Dendritic cell treated with granulocyte-macrophage colony-stimulating factor and Interleukin-4, amounts not matched to agents 40 ng/mL and 50 ng/mL, for 4 days (primary cell): ENCODE results near the gene SPIB.

ENCODE experiments used
- H3K27ac Mint-ChIP-seq: one replicate; pipeline ENCODE4 v1.8.0; 2022; ENCODE audit warnings: mild to moderate bottlenecking, mixed read lengths
- H3K27me3 Mint-ChIP-seq: one replicate; pipeline ENCODE4 v1.8.0; 2022; ENCODE audit warnings: mild to moderate bottlenecking, mixed read lengths
- H3K36me3 Mint-ChIP-seq: one replicate; pipeline ENCODE4 v1.8.0; 2022; ENCODE audit warnings: low read depth, mixed read lengths
- H3K4me1 Mint-ChIP-seq: one replicate; pipeline ENCODE4 v1.8.0; 2022; ENCODE audit warnings: low read depth, mixed read lengths
- H3K4me3 Mint-ChIP-seq: one replicate; pipeline ENCODE4 v1.8.0; 2022; ENCODE audit warnings: mild to moderate bottlenecking, moderate library complexity, mixed read lengths
- H3K9me3 Mint-ChIP-seq: one replicate; pipeline ENCODE4 v1.8.0; 2022; ENCODE audit warnings: mixed read lengths
- intact Hi-C: fragments of 100-400 bp; cut with micrococcal nuclease; formaldehyde crosslinking; loops from one replicate; pipeline ENCODE4 v1.15.0; 2022

SPIB gene

DNA sequence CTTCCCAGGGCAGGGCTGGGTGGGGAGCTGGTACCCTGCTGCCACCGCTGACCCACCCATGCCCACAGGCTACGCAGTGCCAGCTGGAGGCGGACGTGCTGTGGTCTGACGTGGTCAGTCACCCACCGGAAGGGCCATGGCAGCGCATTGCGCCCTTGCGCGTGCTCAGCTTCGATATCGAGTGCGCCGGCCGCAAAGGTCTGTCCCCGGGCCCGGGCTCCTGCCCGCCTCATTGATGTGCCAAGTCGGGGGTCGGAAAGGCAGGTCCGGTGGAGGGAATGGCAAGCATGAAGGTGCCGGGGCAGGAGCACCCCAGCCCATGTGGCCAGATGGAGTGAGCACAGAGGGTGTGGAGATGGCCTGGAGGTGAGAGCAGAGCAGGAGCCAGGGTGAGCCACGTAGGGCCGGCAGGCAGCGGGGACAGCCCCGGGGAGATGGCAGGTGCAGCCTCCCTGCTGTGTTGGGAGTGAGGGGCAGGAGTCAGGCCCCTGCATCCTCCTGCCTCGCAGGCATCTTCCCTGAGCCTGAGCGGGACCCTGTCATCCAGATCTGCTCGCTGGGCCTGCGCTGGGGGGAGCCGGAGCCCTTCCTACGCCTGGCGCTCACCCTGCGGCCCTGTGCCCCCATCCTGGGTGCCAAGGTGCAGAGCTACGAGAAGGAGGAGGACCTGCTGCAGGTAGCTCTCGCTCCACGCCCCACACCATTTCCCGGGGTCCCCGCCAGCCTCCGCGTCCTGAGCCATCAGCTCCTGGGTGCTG lies 16.0 kb upstream of the SPIB start:
- Mint-ChIP-seq H3K36me3 (peaks cover 89% of the 10 kb centered on the region), H3K27me3 (no peaks in the 10 kb centered on the region), H3K9me3 (no peaks in the 10 kb centered on the region), H3K4me3 (no peak overlapping the region), H3K27ac (no peak overlapping the region), H3K4me1 (no peaks in the 10 kb centered on the region)
- intact Hi-C loops, result no loop called here

- peaks cover 98% of the 10 kb centered on the region for H3K36me3 Mint-ChIP-seq
- H3K9me3 Mint-ChIP-seq, result no peaks in the 10 kb centered on the region
- no peaks in the 10 kb centered on the region for H3K27me3 Mint-ChIP-seq
- intact Hi-C loops, result no loop called here
- no peak overlapping the region for H3K27ac Mint-ChIP-seq
- H3K4me3 Mint-ChIP-seq, result no peak overlapping the region
- H3K4me1 Mint-ChIP-seq, result no peaks in the 10 kb centered on the region
Observed at GRCh38 chr19:50406156-50406820, 12.4 kb upstream of the SPIB start.

GRCh38 chr19:50406829-50407228 lies 11.9 kb upstream of the SPIB start:
- no peaks in the 10 kb centered on the region for H3K27me3 Mint-ChIP-seq
- H3K36me3 Mint-ChIP-seq, result peaks cover 98% of the 10 kb centered on the region
- H3K4me1 Mint-ChIP-seq, result no peaks in the 10 kb centered on the region
- no peak overlapping the region for H3K4me3 Mint-ChIP-seq
- no peak overlapping the region for H3K27ac Mint-ChIP-seq
- H3K9me3 Mint-ChIP-seq, result no peaks in the 10 kb centered on the region
- intact Hi-C loops, result no loop called here

- Mint-ChIP-seq H3K4me1 (peaks cover 2% of the 10 kb centered on the region), H3K27ac (no peak overlapping the region), H3K4me3 (no peak overlapping the region), H3K27me3 (no peaks in the 10 kb centered on the region), H3K9me3 (no peaks in the 10 kb centered on the region), H3K36me3 (peaks cover 98% of the 10 kb centered on the region)
- intact Hi-C loops, result no loop called here
Observed at GRCh38 chr19:50409347-50409746, 9.4 kb upstream of the SPIB start.

- no peaks in the 10 kb centered on the region for H3K9me3 Mint-ChIP-seq
- intact Hi-C loops, result no loop called here
- no peak overlapping the region for H3K4me3 Mint-ChIP-seq
- peaks cover 10% of the 10 kb centered on the region for H3K4me1 Mint-ChIP-seq
- H3K27ac Mint-ChIP-seq, result no peak overlapping the region
- H3K36me3 Mint-ChIP-seq, result peaks cover 96% of the 10 kb centered on the region
- H3K27me3 Mint-ChIP-seq, result no peaks in the 10 kb centered on the region
Observed at GRCh38 chr19:50410109-50410508, 8.6 kb upstream of the SPIB start.

- H3K27ac Mint-ChIP-seq, result no peak overlapping the region
- no peaks in the 10 kb centered on the region for H3K27me3 Mint-ChIP-seq
- no peak overlapping the region for H3K4me3 Mint-ChIP-seq
- no peaks in the 10 kb centered on the region for H3K9me3 Mint-ChIP-seq
- peaks cover 73% of the 10 kb centered on the region for H3K36me3 Mint-ChIP-seq
- H3K4me1 Mint-ChIP-seq, result peaks cover 30% of the 10 kb centered on the region
- intact Hi-C loops, result no loop called here
Observed at GRCh38 chr19:50412419-50412818, 6.3 kb upstream of the SPIB start.

DNA sequence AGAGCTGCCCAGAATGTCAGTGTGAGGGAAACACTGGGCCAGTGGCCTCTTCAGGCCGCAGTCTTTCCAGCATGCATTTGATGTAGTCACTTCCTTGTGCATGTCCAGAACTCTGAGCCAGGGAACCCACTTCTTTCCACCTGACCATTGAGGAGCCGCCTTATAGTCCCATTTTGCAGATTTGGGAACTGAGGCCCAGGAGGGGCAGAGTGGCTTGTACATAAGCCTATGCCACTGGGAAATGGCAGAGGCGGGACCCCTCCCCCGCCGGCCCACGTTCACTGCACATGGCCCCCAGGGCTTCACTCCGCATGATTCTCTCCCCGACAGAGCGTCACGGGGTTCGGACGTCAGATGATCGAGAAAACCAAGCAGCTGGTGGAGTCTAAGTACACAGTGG lies 5.6 kb upstream of the SPIB start:
- H3K27me3 Mint-ChIP-seq, result peaks cover 3% of the 10 kb centered on the region
- H3K4me1 Mint-ChIP-seq, result peaks cover 30% of the 10 kb centered on the region
- no peak overlapping the region for H3K27ac Mint-ChIP-seq
- intact Hi-C loops, result no loop called here
- no peaks in the 10 kb centered on the region for H3K9me3 Mint-ChIP-seq
- H3K4me3 Mint-ChIP-seq, result no peak overlapping the region
- peaks cover 69% of the 10 kb centered on the region for H3K36me3 Mint-ChIP-seq

- Mint-ChIP-seq H3K9me3 (no peaks in the 10 kb centered on the region), H3K4me1 (peaks cover 34% of the 10 kb centered on the region), H3K27ac (no peak overlapping the region), H3K36me3 (peaks cover 69% of the 10 kb centered on the region), H3K4me3 (no peak overlapping the region), H3K27me3 (peaks cover 7% of the 10 kb centered on the region)
- intact Hi-C loops, result no loop called here
Observed at GRCh38 chr19:50413531-50413930, 5.2 kb upstream of the SPIB start.

- Mint-ChIP-seq H3K9me3 (no peaks in the 10 kb centered on the region), H3K36me3 (peaks cover 56% of the 10 kb centered on the region), H3K27ac (peak overlapping the region; percentile 86), H3K27me3 (peaks cover 22% of the 10 kb centered on the region), H3K4me3 (no peak overlapping the region), H3K4me1 (peaks cover 49% of the 10 kb centered on the region)
- intact Hi-C loops, result loop anchor here (1.0 to 5.0 kb wide), 3 partner anchors 16 to 47 kb away; no protein-coding TSS in a partner anchor
Observed at GRCh38 chr19:50414864-50415660, 3.7 kb upstream of the SPIB start.

- peaks cover 51% of the 10 kb centered on the region for H3K36me3 Mint-ChIP-seq
- H3K9me3 Mint-ChIP-seq, result no peaks in the 10 kb centered on the region
- peak overlapping the region; percentile 86 for H3K27ac Mint-ChIP-seq
- H3K4me3 Mint-ChIP-seq, result peak overlapping the region; percentile 32
- peaks cover 52% of the 10 kb centered on the region for H3K4me1 Mint-ChIP-seq
- intact Hi-C loops, result loop anchor here (1.0 to 5.0 kb wide), 2 partner anchors 16 to 47 kb away; no protein-coding TSS in a partner anchor
- H3K27me3 Mint-ChIP-seq, result peaks cover 27% of the 10 kb centered on the region
Observed at GRCh38 chr19:50415661-50416033, 3.1 kb upstream of the SPIB start.

GRCh38 chr19:50416034-50416977 lies 2.4 kb upstream of the SPIB start:
- Mint-ChIP-seq H3K27ac (peak overlapping the region; percentile 86), H3K9me3 (no peaks in the 10 kb centered on the region), H3K27me3 (peaks cover 31% of the 10 kb centered on the region), H3K4me3 (peak overlapping the region; percentile 32), H3K4me1 (peaks cover 52% of the 10 kb centered on the region), H3K36me3 (peaks cover 44% of the 10 kb centered on the region)
- intact Hi-C loops, result loop anchor here (5.0 kb wide), 1 partner anchor 46 kb away; no protein-coding TSS in a partner anchor

DNA sequence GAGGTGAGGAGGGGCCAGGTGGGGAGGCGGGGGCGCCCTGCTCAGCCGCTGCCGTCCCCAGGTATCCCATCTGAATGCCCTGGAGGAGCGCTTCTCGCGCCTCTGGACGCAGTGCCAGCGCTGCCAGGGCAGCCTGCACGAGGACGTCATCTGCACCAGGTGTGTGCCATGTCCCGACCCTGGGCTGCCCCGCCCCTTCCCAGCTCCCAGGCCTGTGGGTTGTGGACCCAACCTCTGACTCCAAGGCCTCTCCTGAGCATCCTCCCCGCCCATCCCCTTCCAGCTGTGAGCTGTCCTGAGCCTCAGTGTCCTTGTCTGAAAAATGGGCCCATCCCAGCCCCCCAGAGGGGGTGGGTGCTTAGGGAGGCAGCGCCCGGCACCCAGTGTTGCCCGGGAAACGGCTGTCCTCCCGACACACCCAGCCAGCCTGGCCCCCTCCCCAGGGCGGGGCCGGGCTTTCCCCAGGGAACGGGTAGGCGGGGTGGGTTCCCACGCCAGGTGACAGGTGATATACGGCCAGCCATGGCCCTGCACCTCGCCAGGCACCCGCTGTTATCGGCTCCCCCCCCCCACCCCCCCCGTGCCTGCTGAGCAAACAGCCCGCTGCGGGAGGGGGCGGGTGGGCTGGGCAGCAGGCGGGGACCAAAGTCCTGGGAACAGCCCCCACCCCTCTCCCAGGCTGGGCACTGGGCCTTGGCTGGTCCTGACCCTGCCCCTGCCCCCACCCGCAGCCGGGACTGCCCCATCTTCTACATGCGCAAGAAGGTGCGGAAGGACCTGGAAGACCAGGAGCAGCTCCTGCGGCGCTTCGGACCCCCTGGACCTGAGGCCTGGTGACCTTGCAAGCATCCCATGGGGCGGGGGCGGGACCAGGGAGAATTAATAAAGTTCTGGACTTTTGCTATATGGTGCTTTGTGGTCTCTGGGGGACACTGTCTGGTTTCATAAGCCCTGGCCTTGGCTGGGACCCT lies 1.3 kb upstream of the SPIB start:
- no peak overlapping the region for H3K4me3 Mint-ChIP-seq
- intact Hi-C loops, result loop anchor here (5.0 kb wide), 1 partner anchor 45 kb away; no protein-coding TSS in a partner anchor
- peaks cover 31% of the 10 kb centered on the region for H3K27me3 Mint-ChIP-seq
- H3K27ac Mint-ChIP-seq, result no peak overlapping the region
- peaks cover 52% of the 10 kb centered on the region for H3K4me1 Mint-ChIP-seq
- peaks cover 33% of the 10 kb centered on the region for H3K36me3 Mint-ChIP-seq
- no peaks in the 10 kb centered on the region for H3K9me3 Mint-ChIP-seq
